NCI-H2107 treated with DMSO at 0.1 percent for 48 hours (cell line): ENCODE results near the gene NEUROD6.

Source experiments
- DNase-seq: peaks from one replicate; lab custom pipeline; 2025; ENCODE audit not compliant: unreplicated experiment; lab: John Stamatoyannopoulos, UW

Gene NEUROD6

DNA sequence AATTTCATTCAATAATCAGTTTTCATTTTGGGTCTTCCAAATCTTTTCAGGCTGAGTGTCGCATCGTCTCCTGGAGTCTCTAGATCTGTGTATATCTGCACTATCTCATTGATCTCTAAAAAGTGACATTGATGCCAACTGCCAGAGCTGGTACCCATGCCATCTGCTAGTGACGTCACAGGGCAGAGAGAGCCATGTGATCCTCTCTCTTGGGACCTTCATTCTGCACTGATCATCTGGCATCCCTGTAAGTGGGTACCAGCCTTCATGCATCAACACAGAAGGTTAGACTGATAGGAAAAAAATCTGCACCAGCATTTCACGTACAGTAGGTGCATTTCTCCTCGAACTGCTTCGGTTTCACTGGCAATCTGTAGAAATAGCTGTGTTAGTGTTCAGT is at the start of gene NEUROD6:
NEUROD6 (minus strand) TSS at position 124 of the 400 bp plus-strand sequence. CDS start 1,458 bp downstream, outside the sequence.
- DNase-seq: no peak

DNA sequence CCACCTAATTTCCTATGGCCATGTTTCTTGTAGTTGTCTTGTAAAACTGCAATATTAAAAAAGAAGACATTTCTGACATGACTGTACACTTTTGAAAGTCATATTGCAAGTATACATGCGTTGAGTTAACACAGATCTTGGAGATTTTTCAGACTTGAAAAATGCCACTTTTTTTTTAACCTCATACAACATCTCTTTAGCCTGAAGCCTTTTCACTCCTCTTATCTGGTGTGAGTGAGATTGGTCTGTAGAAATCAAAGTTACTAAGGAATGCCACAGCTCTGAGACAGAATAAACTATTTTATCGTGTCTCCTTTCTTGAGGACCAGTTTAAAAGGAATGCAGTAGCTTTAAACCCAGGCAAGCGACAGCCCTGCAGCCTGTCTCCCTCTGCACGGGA is 43.9 kb upstream of the NEUROD6 start:
- no peak for DNase-seq

DNA sequence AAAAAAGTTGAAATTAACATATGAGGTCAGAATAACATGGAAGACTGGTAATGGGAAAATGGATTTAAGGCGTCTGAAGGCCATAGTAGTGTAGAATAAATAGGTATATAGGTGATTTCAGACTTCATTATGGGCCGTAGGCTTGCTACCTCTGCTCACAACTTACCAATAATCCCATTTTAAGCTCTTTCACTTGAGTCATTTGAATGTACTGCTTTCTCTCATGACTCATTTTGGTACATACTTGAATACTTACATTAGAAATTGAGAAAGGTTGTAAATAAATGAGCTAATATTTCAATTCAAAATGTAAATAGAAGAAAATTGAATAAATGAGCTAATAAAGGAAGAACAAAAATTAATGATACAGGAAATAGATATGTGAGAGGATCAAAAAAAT is 42.2 kb upstream of the NEUROD6 start:
- DNase-seq: no peak

DNA sequence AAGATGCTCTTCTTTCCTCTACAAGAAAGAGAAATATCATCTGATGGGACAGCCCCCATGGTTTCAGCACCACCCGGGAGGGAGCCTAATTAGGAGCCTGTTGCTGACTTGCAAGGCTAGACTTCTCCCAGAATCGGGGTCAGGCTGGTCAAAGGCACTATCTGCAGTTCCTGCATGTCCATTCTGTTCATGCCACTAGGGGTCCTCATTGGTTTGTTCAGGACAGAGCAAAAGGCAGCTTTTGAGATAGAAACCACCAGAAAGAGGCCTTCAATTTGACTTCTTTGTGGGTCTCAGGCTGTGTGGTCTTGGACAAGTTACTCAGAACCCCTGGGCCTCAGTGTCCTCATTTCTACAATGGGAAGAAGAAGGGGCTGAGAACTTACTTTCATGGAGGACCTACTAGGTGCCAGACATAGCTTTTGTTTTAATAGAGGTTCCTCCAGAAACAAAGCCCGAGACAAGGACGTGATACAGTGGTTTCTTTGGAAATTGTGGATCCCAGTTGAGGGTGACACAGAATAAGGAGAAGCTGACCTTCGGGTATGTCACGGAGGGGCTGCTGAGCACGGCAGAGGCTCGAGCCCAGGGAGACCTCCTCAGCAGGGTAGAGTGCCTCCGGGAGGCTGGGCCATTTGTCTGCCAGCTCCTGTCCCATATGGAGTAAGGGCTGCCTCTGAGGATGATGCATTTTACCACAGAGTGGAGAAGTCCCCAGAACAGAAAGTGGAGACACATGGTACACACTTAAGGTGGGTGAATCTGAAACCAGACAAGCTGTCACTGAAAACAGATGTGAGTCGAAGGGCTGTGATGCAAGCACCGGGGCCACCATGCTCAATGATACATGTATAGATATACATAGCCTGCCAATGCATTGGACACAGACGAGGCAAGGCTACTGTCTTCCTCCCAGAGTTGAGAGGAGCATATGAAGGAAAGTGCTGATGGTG is 33.1 kb upstream of the NEUROD6 start:
- no peak for DNase-seq

GRCh38 chr7:31372231-31372959 is 31.9 kb upstream of the NEUROD6 start:
- no peak for DNase-seq

- DNase-seq: no peak
Measured at GRCh38 chr7:31371621-31372020, 31.1 kb upstream of the NEUROD6 start.

DNA sequence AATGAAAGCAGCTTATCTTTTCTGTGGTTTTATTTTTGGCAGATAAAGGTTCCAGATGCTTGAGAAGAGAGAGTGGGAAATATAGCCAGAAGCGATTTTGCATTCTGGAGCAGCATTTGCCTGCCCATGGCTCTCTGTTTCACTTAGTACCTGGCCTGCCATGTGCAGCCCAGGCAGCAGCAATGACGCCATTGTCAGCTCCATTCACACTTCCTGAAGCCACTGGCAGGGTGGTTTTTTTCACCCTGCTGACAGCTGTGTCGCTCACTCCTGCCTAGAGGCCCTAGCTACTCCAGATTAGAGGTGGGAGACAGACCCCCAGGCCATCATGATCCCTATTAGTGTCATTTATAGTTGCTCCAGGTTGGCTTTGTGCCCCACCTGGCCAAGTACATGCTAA is 30.1 kb upstream of the NEUROD6 start:
- DNase-seq: no peak

DNA sequence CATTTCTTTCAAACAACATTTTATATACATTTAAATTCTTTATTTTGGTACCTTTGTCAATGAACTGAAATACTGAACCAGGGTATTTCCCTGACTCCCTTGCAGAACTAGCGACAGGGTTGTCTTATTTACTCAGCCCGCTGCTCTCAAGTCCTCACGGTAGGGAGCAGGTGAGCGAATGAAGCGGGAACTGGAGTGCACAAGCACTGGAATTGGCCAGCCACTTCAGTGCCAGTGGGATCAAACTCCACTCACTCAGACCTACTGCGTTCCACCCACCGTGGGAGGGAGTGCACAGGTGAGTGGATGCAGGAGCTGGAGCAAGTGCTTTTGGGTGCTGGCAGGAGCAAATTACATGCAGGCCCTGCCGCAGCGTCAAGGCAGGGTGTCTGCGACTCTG is 28.1 kb upstream of the NEUROD6 start:
- DNase-seq: no peak

- no peak for DNase-seq
Measured at GRCh38 chr7:31363496-31363895, 23.0 kb upstream of the NEUROD6 start.

DNA sequence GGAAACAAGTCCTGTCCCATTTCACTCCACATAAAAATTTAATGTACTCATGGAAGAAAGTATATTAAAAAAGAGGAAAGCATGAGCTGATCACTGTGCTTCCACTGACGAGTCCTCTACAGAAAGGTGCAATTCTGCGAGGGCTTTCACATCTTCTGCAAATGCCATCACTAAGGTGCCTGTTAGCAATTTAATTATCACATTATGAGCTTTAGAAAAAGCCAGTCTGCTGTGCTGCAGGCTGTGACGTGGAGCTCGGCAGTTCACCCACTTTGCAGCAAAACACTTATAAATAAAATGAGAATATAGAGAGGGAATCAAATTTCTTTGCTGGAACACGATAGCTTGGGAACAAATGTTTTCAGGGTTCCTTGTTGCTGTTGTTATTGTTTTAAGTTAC is 22.5 kb upstream of the NEUROD6 start:
- no peak for DNase-seq

- DNase-seq: no peak
Measured at GRCh38 chr7:31362401-31362800, 21.9 kb upstream of the NEUROD6 start.

DNA sequence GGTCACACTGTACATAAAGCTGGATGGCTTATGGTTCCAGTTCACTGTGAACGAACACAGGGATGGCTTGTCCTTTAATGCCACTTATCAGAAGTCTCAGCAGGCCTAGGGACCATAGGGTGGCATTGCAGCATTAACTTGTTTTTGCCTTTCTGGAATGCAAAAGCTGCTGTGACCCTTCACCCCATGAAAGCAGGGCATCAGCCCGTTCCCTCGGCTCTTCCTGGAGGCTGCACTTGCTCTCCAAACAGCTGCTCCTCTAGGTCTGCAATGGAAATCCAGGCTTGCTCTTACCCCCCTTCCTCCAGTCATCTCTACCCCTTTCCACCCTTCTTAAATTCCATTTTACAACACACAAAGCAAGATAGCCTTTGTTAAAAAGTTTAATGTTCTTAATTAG is 17.9 kb upstream of the NEUROD6 start:
- no peak for DNase-seq

DNA sequence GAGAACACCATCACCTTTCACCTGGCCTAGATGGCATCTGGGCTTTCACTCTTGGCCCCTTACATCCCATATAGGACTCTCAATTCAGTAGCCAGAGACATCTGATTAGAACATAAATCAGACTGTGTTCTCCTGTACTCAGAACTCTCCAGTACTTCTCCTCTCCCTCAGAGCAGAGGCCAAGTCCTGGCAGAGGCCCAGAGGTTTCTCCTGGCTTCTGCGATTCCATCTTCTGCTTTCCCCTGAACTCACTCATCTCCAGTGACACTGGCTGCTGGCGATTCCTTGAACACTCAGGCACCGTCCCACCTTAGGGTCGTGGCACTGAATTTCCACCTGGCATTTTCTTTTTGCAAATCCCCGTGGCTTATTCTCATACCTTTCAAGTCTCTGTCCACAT is 4.9 kb upstream of the NEUROD6 start:
- DNase-seq: no peak

DNA sequence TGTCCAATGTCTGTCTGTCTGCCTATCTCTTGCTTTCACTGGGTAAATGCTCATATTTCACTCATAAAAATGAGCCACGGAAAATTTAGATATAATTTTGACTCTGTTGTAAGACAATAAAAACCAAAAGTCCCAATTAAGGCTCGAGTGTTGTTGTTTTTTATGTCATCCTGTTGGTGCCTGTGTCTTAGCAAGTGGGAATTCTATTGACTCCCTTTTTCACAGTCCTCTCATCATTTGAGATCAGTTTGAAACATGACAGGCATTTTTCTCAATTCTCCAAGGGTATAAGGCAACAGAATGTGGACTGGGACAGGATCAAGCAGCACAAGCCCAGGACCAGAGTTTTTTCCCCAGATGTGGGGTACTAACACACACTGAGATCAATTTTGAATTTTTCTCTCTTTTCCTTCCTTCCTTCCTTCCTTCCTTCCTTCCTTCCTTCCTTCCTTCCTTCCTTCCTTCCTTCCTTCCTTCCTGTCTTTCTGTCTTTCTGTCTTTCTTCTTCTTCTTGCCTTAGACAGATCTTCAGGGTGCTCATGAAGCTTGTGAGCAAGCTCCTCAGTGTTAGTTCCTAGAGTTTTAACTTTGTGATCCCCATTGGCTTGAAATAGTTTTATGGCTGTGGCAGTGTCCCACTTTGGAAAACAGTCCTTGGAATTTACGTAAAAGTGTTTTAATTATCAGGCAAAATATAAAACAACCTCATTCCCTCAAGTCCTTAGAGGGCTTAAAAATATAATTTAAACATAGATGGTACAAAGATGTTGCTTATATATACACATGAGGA is 3.2 kb upstream of the NEUROD6 start:
- no peak for DNase-seq

DNA sequence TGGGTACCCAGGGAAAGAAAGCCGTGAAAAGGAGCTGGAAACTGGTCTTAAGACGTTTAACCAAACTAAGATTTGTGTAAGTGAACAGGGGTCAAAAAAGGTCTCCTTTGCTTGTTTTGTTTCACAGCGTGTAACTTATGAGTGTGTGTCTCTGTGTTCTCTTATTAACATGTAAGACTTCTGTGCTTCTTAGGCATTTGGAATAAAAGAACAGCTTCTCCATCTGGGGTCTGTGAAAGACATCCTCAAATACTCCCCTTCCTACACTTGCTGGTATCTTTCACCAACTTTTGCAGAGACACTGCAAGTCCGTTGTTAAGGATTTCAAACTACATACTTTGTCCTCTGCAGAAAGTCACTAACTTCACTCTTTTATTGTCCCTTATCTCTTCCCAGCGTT is 615 bp upstream of the NEUROD6 start:
- DNase-seq: no peak

DNA sequence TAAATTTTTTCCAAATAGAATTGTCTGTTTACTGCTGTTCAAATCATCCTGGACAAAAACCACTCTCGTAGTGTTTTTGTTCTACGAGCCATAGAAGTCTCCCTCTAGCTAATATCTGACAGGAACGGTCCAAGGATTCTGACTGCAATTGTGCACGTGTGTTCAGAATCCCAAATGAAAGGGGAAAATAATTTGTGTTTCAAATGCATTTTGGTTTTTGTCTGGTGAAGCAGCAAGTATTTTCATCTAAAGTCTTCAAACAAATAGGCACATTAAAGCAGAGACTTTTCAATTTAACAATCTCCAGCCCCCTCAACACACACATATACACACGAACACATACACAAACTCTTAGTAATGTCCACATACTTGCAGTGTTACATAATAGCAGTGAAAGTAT is 475 bp downstream of the NEUROD6 start:
- no peak for DNase-seq

- DNase-seq: no peak
Measured at GRCh38 chr7:31338706-31339105, 1.8 kb downstream of the NEUROD6 start.

- no peak for DNase-seq
Measured at GRCh38 chr7:31337002-31337565, 3.4 kb downstream of the NEUROD6 start.

DNA sequence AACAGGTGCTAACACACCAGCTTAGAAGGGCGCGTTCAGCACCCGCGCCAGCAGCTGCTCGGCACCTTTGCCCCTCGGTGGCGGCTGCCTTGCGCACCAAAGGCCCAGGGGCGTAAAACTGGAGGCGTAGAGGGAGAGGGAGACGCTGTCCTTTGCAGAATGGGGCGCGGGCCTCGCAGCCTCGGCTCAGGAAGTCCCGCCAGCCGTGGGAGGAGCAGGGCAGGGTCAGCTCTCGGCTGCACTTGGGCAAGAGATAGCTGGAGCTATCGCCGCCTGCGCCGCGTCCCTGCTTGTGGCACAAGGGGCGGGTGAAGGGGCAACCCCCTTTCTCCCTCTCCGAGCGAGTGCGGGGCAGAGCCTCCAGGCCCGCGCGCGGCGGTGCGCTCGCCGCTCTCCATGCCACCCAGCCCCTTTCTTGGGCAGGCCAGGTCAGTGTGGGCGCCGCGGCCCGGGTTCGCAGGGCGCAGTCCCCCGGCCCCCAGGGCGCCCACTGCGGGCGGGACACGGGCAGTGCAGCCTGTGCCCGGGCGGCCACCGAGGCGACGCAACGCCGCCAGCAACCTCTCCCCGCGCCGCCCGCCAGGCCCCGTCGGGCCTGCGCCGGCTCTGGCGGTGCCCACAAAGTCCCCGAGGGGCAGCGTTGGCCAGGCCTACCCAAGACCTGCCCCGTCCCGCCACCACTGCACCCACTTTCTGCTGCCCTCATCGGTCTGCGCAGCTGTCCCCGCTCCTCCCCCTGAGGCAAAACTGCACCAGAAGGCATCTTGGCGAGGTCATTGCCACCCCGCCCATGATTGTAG is 4.1 kb downstream of the NEUROD6 start:
- no peak for DNase-seq

DNA sequence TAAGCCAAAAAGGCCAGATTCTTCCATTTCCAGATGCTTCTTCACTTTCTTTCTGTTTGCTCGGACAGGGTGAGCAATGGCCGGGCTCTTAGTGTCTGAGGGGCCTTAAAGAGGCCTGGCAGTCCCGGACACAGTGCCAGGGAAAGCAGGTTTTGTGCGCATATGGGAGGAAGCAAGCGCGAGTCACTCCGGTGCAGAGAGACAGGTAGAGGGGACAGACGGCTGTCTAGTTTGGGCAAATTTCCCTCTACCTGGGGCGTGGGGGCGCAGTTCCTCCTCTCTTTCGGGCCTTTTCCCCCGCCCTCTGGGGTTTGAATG is 4.7 kb downstream of the NEUROD6 start:
- DNase-seq: no peak
